ENCODE measurements around the gene RASSF1.
"Not testable (repeated sequence)": the region's sequence is repeated elsewhere in the genome, so short reads cannot be mapped to it uniquely, and the experiment has no call there.

Gene RASSF1

DNA sequence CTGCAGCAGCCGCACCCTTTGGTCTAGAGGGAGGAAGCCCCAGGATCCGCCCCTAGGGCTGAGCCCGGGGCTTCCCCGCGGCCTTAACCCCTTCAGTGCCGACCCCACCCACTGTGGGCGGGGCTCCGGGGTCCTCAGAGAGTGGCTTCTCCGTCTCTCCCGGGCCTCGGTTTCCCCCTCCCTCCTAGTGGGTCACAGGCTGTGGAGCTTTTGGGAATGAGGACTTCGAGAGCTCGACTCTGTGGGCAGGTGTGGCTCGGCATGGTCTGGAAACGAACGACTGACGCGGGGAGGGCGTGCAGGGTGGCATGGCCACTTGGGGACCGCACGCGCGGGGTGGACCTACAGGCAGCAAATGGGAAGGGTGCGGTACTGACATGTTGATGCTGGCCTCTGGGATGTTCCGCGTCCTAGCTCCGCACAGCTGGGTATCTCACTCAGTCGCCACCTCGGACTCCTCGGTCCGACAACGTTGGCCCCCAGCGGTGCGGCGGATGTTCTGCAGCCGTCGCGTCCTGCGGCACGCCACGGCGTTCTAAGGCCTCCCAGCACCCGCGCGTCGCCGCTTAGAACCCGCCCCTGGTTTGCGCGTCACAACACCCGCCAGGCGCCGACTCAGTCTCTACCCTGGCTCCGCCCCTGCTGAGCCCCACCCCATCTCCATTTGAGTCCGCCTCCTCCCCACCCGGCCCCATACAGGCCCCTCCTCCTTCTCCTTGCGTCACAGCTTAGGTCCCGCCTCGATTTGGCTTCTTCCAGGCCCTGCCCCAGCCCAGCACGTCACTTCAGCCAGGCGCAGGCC is 41.6 kb downstream of the RASSF1 start, which contains the start of the genes HYAL3 and NAA80:
Gene HYAL3 (minus strand): TSS at position 570 of the 802 bp plus-strand sequence. CDS start 3,803 bp downstream, outside the sequence.
Gene NAA80 (minus strand): TSS at position 570 of the 802 bp plus-strand sequence. CDS start 1,942 bp downstream, outside the sequence.
- DNase-seq, result peak; percentile 95

DNA sequence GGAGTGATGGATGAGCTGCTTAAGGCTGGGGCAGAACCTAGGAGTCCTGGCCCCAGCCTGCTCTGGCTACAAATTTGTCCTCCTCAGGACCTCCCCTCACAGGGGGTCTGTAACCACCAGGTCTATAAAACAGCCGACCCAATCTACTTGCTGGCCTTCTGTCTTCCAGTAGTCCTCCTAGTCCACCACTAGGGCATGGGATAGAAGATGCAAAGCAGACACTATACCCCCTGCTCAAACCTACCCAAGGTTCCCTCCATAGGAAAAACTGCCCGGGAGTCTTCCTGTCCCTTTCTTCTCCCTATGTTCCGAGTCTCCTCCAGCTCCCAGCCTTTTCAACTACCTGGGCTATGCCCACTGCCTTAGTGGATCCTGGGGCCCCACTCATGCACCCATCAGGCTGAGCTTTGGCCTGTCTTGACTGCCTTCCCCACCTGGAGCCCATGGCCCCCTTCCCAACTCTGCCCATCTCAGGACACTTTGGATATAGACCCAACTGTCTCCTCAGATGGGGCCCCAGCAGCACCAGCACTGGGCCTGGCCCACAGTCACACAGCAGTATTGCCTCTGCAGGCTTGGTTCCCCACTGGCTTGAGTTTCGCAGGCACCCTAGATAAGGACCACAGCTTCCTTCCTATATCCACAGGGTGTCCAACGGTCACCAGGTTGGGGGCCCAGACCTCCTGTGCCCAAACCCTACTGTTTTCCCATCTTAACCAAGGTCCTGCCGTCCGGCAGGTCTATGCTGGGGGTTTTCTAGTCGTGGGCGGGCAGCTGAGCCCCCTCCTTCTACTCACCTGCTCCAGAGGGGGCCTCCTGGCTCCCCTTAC is 42.5 kb downstream of the RASSF1 start:
- no peak for DNase-seq

GRCh38 chr3:50297384-50297775 is 43.3 kb downstream of the RASSF1 start:
- DNase-seq, result no peak

GRCh38 chr3:50296721-50297383 is 43.8 kb downstream of the RASSF1 start:
- no peak for DNase-seq

DNA sequence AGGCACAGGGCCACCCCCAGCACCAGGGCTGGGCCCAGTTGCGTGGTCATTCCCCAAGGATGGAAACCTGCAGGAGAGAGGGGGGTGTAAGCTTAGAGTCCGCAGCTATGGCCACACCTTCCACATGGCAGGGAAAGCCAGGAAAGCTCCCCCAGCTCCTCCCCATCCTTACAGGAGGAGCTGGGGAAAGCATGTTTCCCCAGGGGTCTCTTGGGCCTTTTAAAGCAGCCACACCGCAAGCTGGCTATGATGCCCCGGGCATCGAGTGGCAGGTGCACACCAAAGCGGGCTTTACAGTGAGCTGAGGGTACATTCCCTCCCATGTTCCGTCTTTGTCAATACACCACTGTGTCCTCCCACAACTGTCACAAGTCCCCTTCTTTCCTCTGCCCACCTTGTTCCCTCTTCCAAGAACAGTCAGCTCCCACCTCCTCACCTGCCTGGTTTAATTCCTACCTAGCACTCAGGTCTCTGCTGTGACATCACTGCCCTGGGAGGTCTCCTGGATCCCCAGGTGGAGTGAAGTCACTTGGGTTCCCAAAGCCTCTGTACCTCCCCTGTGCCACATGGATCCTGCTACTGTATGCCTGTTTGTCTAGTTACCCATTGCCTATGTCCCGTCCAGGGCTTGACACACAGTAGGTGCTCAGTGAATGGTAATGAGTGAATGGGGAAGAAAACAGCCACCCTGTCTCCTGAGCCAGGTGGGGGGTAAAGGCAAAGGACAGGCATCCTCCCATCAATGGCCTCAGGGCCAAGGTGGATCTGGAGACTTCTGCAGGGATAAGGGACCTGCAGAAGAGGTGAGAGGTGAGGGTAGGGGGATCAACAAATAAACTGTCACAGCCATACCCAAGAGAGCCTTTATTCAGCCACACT is 44.8 kb downstream of the RASSF1 start:
- no peak for DNase-seq

DNA sequence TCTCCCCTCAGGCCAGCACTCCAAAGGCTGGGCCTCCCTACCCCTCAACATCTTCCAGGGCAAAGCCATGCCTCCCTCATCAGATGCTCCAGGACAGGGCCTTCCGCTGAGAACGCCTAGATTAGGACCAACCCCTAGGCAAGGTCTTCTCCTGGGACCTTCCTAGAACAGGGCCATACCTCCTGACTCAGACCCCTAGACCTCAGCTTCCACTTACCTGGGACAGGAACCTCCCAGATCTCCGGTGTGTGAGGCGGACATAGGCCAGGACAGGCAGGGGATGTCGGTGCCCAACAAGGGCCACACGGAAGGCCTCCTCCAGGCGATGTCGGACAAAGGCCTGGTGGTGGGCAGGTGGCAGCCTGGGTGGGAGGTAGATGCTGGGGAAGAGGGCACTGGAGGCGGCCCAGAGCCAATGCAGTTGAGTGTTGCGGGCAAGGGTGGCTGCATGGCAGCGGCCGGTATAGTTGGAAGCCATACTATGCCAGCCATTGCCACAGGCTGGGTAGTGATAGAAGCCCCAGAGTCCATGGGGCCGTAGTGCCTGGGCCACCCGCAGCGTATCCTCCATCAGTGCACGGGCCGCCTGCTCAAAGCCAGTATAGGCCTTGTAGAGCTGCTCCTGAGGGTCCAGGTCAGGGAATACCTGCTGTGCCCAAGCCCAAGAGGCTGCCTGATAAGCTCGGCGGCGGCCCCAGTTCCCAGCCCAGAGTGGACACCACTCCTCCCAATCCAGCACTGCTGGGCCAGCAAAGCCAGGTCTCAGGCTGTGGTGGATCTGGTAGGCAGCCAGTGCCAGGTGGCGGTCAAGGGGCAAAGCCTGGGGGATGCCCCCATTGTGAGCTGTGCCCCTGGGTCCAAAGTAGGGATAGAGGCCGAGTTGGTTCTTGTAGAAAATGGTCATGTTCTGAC is 45.9 kb downstream of the RASSF1 start:
- DNase-seq, result no peak

GRCh38 chr3:50294089-50294488 is 46.5 kb downstream of the RASSF1 start:
- DNase-seq, result no peak

GRCh38 chr3:50293079-50293801 is 47.4 kb downstream of the RASSF1 start:
- no peak for DNase-seq

DNA sequence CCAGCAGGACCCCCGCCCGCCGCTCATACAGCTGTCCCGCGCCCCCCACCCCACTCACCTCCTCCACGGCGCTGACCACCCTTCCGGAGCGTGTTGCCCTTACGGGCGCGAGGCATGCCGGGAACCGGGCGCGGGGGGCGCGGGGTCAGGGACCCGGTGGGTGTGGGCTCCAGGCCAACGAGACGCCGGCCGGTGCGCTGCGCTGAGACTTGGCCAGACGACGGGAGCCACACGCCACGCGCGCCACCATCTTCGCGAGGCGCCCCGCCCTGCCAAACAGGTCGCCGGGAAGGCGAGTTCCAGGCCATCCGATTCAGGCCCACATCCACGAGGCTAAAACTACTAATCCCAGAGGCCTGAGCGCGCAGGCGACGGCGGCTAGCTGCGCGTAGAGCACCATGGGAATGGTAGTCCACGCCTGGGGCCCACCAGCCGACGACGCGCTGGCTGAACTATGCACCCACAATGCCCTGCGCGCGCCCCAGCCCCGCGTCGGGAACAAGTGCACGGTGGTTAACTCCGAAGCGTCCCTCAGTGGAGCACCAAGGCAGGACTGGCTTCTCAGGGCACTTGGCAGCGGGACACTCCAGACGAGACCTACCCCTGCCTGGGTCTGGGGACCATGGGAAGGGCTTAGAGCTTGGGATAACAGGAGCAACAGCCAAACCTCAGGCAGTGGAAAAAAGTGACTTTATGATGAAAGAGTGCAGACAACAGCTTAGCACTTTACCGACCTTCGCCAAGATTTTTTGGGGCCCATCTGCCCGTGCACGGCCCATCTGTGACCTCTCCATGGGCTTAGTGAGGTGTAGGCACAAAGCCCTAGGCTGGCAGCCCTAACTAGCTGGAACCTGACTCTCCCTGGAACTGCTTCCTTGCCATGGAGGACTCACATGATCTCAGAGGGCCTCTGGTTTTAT is 48.2 kb downstream of the RASSF1 start, which contains the start of gene IFRD2:
Gene IFRD2 (minus strand): TSS at position 271 of the 920 bp plus-strand sequence. CDS start 155 bp downstream, at position 116.
- peak; percentile 87 for DNase-seq

GRCh38 chr3:50290161-50290641 is 50.4 kb downstream of the RASSF1 start:
- DNase-seq, result no peak

GRCh38 chr3:50289130-50289529 is 51.5 kb downstream of the RASSF1 start:
- no peak for DNase-seq

- no peak for DNase-seq
Measured at GRCh38 chr3:50288387-50289007, 52.1 kb downstream of the RASSF1 start.

DNA sequence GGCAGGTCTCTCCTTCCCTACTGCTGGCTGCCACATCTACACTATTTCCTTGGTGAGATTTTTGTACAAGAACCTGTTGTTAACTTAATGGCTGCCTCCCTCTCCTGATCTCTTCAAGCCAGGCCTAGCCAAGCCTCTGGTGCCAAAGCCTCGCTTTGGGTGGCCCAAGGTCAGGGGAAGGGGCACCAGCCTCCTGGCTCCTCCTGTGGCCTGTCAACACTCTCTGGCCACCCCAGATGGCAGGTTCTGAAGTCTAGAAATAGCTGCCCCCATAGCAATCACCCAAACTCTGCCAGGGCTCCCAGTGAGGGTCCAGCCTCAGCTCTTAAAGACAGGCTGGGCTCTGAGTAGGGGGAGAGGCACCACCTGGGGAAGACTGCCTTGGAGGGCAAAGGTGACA is 53.4 kb downstream of the RASSF1 start:
- DNase-seq, result no peak

DNA sequence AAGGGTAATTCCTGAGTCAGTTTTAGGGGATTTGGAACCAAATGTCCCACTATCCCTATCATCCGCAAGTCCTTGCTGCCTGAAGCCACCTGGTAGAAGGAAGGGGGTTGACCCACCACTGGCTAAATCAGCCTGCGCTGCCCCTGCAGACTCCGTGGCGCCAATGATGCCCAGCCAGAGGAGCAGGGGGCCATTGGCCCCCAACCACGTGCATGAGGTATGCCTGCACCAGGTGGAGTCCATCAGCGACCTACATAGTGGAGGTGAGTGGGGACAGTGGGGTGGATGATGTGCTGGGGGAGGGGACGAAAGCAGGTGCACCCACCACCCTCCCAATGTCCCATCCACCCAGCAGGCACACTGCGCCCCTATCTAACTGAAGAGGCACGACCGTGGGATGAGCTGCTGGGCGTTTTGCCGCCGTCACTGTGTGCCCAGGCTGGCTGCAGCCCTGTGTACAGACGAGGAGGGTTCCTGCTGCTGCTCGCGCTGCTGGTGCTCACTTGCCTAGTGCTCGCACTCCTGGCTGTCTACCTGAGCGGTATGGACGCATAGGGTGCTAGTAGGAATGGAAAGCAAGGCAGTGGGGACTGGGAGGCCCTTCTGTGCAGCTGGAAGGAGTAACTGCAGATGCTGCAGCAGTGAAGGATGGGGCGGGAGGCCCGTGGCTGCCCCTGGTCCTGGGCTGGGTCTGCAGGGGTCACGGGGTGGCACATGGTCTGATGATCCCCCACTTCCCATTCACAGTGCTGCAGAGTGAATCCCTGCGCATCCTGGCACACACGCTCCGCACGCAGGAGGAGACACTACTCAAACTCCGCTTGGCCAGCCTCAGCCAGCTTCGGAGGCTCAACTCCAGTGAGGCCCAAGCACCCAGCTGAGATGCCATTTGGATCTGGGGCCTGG is 54.1 kb downstream of the RASSF1 start:
- DNase-seq, result no peak

DNA sequence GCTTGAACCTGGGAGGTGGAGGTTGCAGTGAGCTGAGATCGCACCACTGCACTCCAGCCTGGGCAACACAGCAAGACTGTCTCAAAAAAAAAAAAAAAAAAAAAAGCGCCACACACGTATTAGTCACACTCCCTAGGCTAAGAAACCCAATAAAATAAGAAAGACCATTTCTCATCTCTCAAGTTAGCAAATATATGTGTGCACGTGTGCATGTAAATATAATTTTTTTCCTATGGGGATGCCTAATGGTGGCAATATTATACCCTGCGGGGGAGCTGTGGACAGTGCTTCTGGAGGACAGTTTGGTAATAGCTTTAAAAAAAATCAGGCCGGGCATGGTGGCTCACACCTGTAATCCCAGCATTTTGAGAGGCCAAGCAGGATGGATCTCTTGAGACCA is 56.5 kb downstream of the RASSF1 start:
- not testable (repeated sequence) for DNase-seq
